SK-N-SH treated with all-trans-retinoic acid at 6 μM for 48 hours (cell line): ENCODE results near the gene RBM47.
A peak's percentile ranks its signal among the peaks of the same experiment; 100 is the strongest.

Source experiments
- ATAC-seq: fragments of 200-7000 bp; cut with Tn5 transposase; 3 replicates; pipeline ENCODE4 v1.9.1; 2020; ENCODE audit warnings: mild to moderate bottlenecking, moderate library complexity
- ARNTL ChIP-seq: fragments of 450-650 bp; formaldehyde crosslinking; IDR thresholded peaks from 2 replicates; pipeline ENCODE4 v1.5.0; 2020; ENCODE audit warnings: low read depth, mild to moderate bottlenecking, moderate library complexity, borderline replicate concordance
- BACH2 ChIP-seq: fragments of 250-450 bp; sonication (Bioruptor Pico); IDR thresholded peaks from 2 replicates; pipeline ENCODE4 v1.9.0; 2021; ENCODE audit warnings: mild to moderate bottlenecking, borderline replicate concordance
- CSDC2 ChIP-seq: fragments of 250-450 bp; sonication (Bioruptor Pico); IDR thresholded peaks from 2 replicates; pipeline ENCODE4 v1.5.0; 2020; ENCODE audit warnings: mild to moderate bottlenecking, moderate library complexity
- CSRNP3 ChIP-seq: fragments of 250-450 bp; sonication (Bioruptor Pico); IDR thresholded peaks from 2 replicates; pipeline ENCODE4 v1.5.1; 2021; ENCODE audit warnings: mild to moderate bottlenecking, moderate library complexity
- ESRRG ChIP-seq: fragments of 250-450 bp; sonication (Bioruptor Pico); IDR thresholded peaks from 2 replicates; pipeline ENCODE4 v1.6.1; 2021; ENCODE audit warnings: mild to moderate bottlenecking
- GLIS3 ChIP-seq: fragments of 250-450 bp; sonication (Bioruptor Pico); IDR thresholded peaks from 2 replicates; pipeline ENCODE4 v1.5.0; 2020; ENCODE audit warnings: mild to moderate bottlenecking, moderate library complexity
- ISL1 ChIP-seq: fragments of 250-450 bp; sonication (Bioruptor Pico); IDR thresholded peaks from 2 replicates; pipeline ENCODE4 v2.1.2; 2022; ENCODE audit warnings: mild to moderate bottlenecking, moderate library complexity
- PATZ1 ChIP-seq: fragments of 250-450 bp; sonication (Bioruptor Pico); IDR thresholded peaks from 2 replicates; pipeline ENCODE4 v1.8.0; 2020; ENCODE audit warnings: mild to moderate bottlenecking, moderate library complexity, borderline replicate concordance
- PPARA ChIP-seq: fragments of 250-450 bp; sonication (Bioruptor Pico); IDR thresholded peaks from 2 replicates; pipeline ENCODE4 v1.5.0; 2020; ENCODE audit warnings: mild to moderate bottlenecking, borderline replicate concordance
- RARB ChIP-seq: fragments of 250-450 bp; sonication (Bioruptor Pico); IDR thresholded peaks from 2 replicates; pipeline ENCODE4 v1.8.0; 2021; ENCODE audit warnings: mild to moderate bottlenecking, moderate library complexity
- TCF4 ChIP-seq: fragments of 250-450 bp; sonication (Bioruptor Pico); IDR thresholded peaks from 2 replicates; pipeline ENCODE4 v1.8.0; 2021; ENCODE audit warnings: mild to moderate bottlenecking, moderate library complexity, borderline replicate concordance
- TOX ChIP-seq: fragments of 250-450 bp; sonication (Bioruptor Pico); IDR thresholded peaks from 2 replicates; pipeline ENCODE4 v1.8.0; 2021; ENCODE audit warnings: mild to moderate bottlenecking, moderate library complexity, borderline replicate concordance
- ZFP3 ChIP-seq: fragments of 250-450 bp; sonication (Bioruptor Pico); IDR thresholded peaks from 2 replicates; pipeline ENCODE4 v1.5.0; 2020; ENCODE audit warnings: mild to moderate bottlenecking, moderate library complexity
- ZFP30 ChIP-seq: fragments of 450-650 bp; formaldehyde crosslinking; IDR thresholded peaks from 2 replicates; pipeline ENCODE4 v1.5.0; 2022; ENCODE audit warnings: mild to moderate bottlenecking, moderate library complexity
- ZNF565 ChIP-seq: fragments of 450-650 bp; formaldehyde crosslinking; conservative IDR thresholded peaks from 2 replicates; pipeline ENCODE4 v1.5.0; 2020; ENCODE audit warnings: low read depth, mild to moderate bottlenecking, moderate library complexity
- TF ChIP-seq, protein P1 (sequence below): fragments of 250-450 bp; sonication (Bioruptor Pico); IDR thresholded peaks from 2 replicates; pipeline ENCODE4 v1.8.0; 2021; ENCODE audit warnings: low read depth, mild to moderate bottlenecking, moderate library complexity, borderline replicate concordance
- TF ChIP-seq, protein P2 (sequence below): fragments of 250-450 bp; sonication (Bioruptor Pico); IDR thresholded peaks from 2 replicates; pipeline ENCODE4 v1.5.0; 2020; ENCODE audit warnings: mild to moderate bottlenecking, moderate library complexity
- TF ChIP-seq, protein P3 (sequence below): fragments of 250-450 bp; sonication (Bioruptor Pico); IDR thresholded peaks from 2 replicates; pipeline ENCODE4 v1.5.1; 2020; ENCODE audit warnings: low read depth, mild to moderate bottlenecking, moderate library complexity

The RBM47 gene

DNA sequence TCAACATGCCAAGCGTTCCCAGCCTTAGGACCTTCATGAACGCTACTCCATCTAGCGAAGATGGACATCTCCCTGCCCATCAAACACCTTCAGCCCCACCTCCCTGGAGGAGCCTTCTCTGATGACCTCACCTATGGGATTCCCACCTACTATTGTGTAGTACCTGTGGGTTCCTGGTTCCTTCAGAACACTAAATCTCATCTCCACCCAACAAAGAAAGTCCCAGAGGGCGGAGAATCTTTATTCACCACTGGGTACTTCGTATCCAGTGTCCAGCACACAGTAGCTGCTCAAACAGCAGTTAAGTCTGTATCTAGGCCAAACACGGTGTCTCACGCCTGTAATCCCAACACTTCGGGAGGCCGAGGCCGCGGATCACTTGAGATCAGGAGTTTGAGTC is 10.1 kb downstream of the RBM47 start:
- ATAC-seq, result no peak
- TF ChIP-seq ISL1 (no peak), GLIS3 (CRISPR knock-in tag) (no peak), ZNF565 (CRISPR knock-in tag) (no peak), ZFP3 (CRISPR knock-in tag) (no peak), BACH2 (CRISPR knock-in tag) (no peak), TCF4 (CRISPR knock-in tag) (no peak)
- TF ChIP-seq, protein P1, sequence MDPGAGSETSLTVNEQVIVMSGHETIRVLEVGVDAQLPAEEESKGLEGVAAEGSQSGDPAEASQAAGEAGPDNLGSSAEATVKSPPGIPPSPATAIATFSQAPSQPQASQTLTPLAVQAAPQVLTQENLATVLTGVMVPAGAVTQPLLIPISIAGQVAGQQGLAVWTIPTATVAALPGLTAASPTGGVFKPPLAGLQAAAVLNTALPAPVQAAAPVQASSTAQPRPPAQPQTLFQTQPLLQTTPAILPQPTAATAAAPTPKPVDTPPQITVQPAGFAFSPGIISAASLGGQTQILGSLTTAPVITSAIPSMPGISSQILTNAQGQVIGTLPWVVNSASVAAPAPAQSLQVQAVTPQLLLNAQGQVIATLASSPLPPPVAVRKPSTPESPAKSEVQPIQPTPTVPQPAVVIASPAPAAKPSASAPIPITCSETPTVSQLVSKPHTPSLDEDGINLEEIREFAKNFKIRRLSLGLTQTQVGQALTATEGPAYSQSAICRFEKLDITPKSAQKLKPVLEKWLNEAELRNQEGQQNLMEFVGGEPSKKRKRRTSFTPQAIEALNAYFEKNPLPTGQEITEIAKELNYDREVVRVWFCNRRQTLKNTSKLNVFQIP (CRISPR knock-in tag), result no peak

GRCh38 chr4:40617872-40618271 is 11.8 kb downstream of the RBM47 start:
- no peak for ATAC-seq
- no peak for TF ChIP-seq ESRRG (CRISPR knock-in tag)
- no peak for TF ChIP-seq ISL1
- TF ChIP-seq, protein P2, sequence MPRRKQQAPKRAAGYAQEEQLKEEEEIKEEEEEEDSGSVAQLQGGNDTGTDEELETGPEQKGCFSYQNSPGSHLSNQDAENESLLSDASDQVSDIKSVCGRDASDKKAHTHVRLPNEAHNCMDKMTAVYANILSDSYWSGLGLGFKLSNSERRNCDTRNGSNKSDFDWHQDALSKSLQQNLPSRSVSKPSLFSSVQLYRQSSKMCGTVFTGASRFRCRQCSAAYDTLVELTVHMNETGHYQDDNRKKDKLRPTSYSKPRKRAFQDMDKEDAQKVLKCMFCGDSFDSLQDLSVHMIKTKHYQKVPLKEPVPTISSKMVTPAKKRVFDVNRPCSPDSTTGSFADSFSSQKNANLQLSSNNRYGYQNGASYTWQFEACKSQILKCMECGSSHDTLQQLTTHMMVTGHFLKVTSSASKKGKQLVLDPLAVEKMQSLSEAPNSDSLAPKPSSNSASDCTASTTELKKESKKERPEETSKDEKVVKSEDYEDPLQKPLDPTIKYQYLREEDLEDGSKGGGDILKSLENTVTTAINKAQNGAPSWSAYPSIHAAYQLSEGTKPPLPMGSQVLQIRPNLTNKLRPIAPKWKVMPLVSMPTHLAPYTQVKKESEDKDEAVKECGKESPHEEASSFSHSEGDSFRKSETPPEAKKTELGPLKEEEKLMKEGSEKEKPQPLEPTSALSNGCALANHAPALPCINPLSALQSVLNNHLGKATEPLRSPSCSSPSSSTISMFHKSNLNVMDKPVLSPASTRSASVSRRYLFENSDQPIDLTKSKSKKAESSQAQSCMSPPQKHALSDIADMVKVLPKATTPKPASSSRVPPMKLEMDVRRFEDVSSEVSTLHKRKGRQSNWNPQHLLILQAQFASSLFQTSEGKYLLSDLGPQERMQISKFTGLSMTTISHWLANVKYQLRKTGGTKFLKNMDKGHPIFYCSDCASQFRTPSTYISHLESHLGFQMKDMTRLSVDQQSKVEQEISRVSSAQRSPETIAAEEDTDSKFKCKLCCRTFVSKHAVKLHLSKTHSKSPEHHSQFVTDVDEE, result no peak
- no peak for TF ChIP-seq ZNF565 (CRISPR knock-in tag)
- no peak for TF ChIP-seq ZFP30 (CRISPR knock-in tag)
- no peak for TF ChIP-seq TOX
- TF ChIP-seq ZFP3 (CRISPR knock-in tag), result no peak
- no peak for TF ChIP-seq CSDC2
- TF ChIP-seq, all 23 proteins: peak for 0

DNA sequence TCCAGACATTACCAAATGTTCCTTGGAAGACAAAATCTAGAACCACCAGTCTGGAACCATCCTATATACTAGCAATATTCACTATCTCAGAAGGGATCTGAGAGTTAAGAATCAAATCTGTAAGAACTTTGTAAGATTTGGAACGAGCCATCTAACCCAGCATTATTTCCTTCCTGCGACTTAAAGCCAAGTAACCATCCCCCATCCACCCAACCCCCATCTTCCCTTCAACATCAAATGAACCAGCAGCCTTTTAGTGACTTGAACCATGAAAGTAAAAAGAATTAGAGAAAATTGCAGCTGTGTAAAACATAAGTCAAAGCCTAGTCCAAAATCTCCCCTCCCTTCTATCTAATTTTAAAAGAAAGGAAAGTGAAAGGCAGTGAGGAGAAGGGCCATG is 15.6 kb downstream of the RBM47 start:
- no peak for ATAC-seq
- TF ChIP-seq CSRNP3 (CRISPR knock-in tag) (no peak), ZFP3 (CRISPR knock-in tag) (no peak), CSDC2 (no peak), RARB (CRISPR knock-in tag) (no peak), ARNTL (no peak)
- TF ChIP-seq, protein P1 (CRISPR knock-in tag), result no peak

GRCh38 chr4:40613456-40613855 is 16.2 kb downstream of the RBM47 start:
- no peak for ATAC-seq
- TF ChIP-seq, protein P1 (CRISPR knock-in tag), result no peak
- TF ChIP-seq ZFP30 (CRISPR knock-in tag), result no peak
- TF ChIP-seq ISL1, result 0 out of 2 replicates have a peak, but pooled peaks have one; percentile 28
- TF ChIP-seq PPARA (CRISPR knock-in tag), result no peak
- no peak for TF ChIP-seq ZNF565 (CRISPR knock-in tag)
- TF ChIP-seq ZFP3 (CRISPR knock-in tag), result no peak
- no peak for TF ChIP-seq BACH2 (CRISPR knock-in tag)

- no peak for ATAC-seq
Measured at GRCh38 chr4:40612831-40613230, 16.8 kb downstream of the RBM47 start.

More at GRCh38 chr4:40612831-40613230, 16.8 kb downstream of the RBM47 start:
- no peak for TF ChIP-seq ZFP30 (CRISPR knock-in tag)
- no peak for TF ChIP-seq CSDC2
- TF ChIP-seq ISL1, result no peak
- no peak for TF ChIP-seq ARNTL
- TF ChIP-seq PATZ1 (CRISPR knock-in tag), result no peak
- TF ChIP-seq RARB (CRISPR knock-in tag), result no peak
- TF ChIP-seq TOX, result no peak
- no peak for TF ChIP-seq TCF4 (CRISPR knock-in tag)
- TF ChIP-seq, protein P1 (CRISPR knock-in tag), result no peak
- TF ChIP-seq, protein P3, sequence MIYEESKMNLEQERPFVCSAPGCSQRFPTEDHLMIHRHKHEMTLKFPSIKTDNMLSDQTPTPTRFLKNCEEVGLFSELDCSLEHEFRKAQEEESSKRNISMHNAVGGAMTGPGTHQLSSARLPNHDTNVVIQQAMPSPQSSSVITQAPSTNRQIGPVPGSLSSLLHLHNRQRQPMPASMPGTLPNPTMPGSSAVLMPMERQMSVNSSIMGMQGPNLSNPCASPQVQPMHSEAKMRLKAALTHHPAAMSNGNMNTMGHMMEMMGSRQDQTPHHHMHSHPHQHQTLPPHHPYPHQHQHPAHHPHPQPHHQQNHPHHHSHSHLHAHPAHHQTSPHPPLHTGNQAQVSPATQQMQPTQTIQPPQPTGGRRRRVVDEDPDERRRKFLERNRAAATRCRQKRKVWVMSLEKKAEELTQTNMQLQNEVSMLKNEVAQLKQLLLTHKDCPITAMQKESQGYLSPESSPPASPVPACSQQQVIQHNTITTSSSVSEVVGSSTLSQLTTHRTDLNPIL (CRISPR knock-in tag), result no peak
